K562 (cell line): Measurements from ENCODE around the gene TMCO4. TPM values are rescaled to one million over a fixed set of nuclear protein-coding genes. Genes with fewer than 3 reads are reported as not detected.

Experiments used
- ATAC-seq: fragments of 200-7000 bp; cut with Tn5 transposase; 3 replicates; pipeline ENCODE4 v1.9.1; 2020; ENCODE audit warnings: moderate library complexity
- BruUV-seq: library from RNA; stranded (reverse); fragments of 400-500 nt; replicated peaks from 2 replicates; lab custom pipeline; 2021; lab: Mats Ljungman, UMichigan
- CTCF ChIA-PET: fragments of 300-600 bp; formaldehyde crosslinking; extraction: SDS; loops from one replicate; lab custom pipeline; 2021; ENCODE audit warnings: low intra/inter-chr PET ratio; lab: Yijun Ruan, JAX
- POLR2A ChIA-PET: fragments of 300-600, 350-650 bp; sonication (Branson Sonifier 250); formaldehyde crosslinking; extraction: SDS; loops from one replicate; lab custom pipeline; 2021; ENCODE audit warnings: antibody characterized with exemption, inconsistent platforms; lab: Yijun Ruan, JAX
- DNase-seq, 4 experiments: peaks; one replicate each; pipeline versions ENCODE4 v3.0.0 to v3.0.0-alpha.2; 2011 to 2018; ENCODE audit warnings: low spot score in 3 of 4, mixed read lengths in 3 of 4; ENCODE audit errors: extremely low read depth in 1 of 4
- FAIRE-seq: peaks from 2 replicates; lab custom pipeline; 2011; peaks lifted over from hg19 to GRCh38; lab: Jason Lieb, UNC
- H2AFZ ChIP-seq: 2 replicates; pipeline ENCODE4 v1.6.0; 2011; ENCODE audit warnings: low read depth, low read length, control low read depth, inconsistent platforms
- H3K27ac ChIP-seq: fragments of 200-600 bp; 3 replicates; pipeline ENCODE4 v1.8.0; 2011; ENCODE audit warnings: low read depth, mild to moderate bottlenecking, control low read depth, inconsistent platforms, low read length, moderate library complexity, mixed read lengths; ENCODE audit errors: extremely low read depth
- H3K27me3 ChIP-seq, 2 experiments: fragments of 300-600 bp in 1 of 2; 2 replicates in 1 of 2; 3 replicates in 1 of 2; pipeline versions ENCODE4 v1.6.0 to v1.8.0; 2011; ENCODE audit warnings: inconsistent platforms in 2 of 2, low read length in 2 of 2, mild to moderate bottlenecking in 1 of 2, mixed read lengths in 1 of 2, moderate library complexity in 1 of 2; ENCODE audit not compliant: control insufficient read depth in 2 of 2, insufficient read depth in 2 of 2
- H3K36me3 ChIP-seq: fragments of 300-600 bp; 3 replicates; pipeline ENCODE4 v1.8.0; 2011; ENCODE audit warnings: mild to moderate bottlenecking, low read length, inconsistent platforms; ENCODE audit not compliant: control insufficient read depth, insufficient read depth
- H3K4me1 ChIP-seq, 2 experiments: fragments of 200-600 bp in 1 of 2; replicated peaks in 1 of 2; 2 replicates in 1 of 2; 3 replicates in 1 of 2; pipeline versions ENCODE4 v1.5.1 to v1.8.0; 2011; ENCODE audit warnings: inconsistent platforms in 2 of 2, low read length in 2 of 2, mild to moderate bottlenecking in 1 of 2, mixed read lengths in 1 of 2, moderate library complexity in 1 of 2; ENCODE audit not compliant: control insufficient read depth in 2 of 2, insufficient read depth in 2 of 2
- H3K4me2 ChIP-seq: 2 replicates; pipeline ENCODE4 v1.6.1; 2011; ENCODE audit warnings: low read length, control low read depth, inconsistent platforms, mixed read lengths; ENCODE audit not compliant: insufficient read depth
- H3K4me3 ChIP-seq: fragments of 200-600 bp; sonication (generic), shearing (Covaris generic); 2 replicates; pipeline ENCODE4 v1.5.1; 2016; ENCODE audit warnings: control low read depth, inconsistent platforms
- H3K79me2 ChIP-seq: fragments of 200-600 bp; 3 replicates; pipeline ENCODE4 v1.8.0; 2011; ENCODE audit warnings: low read length, inconsistent platforms; ENCODE audit not compliant: control insufficient read depth, insufficient read depth
- H3K9ac ChIP-seq, 2 experiments: 2 replicates each; pipeline versions ENCODE4 v1.6.0 to v1.6.1; 2011; ENCODE audit warnings: low read depth in 2 of 2, low read length in 2 of 2, control low read depth in 1 of 2, inconsistent platforms in 1 of 2, mild to moderate bottlenecking in 1 of 2, mixed read lengths in 1 of 2; ENCODE audit not compliant: insufficient read depth in 1 of 2
- H3K9me1 ChIP-seq: one replicate; pipeline ENCODE4 v1.6.0; 2011; ENCODE audit warnings: inconsistent platforms, mild to moderate bottlenecking, low read length, moderate library complexity; ENCODE audit not compliant: control insufficient read depth, insufficient read depth
- H3K9me3 ChIP-seq: replicated peaks from 2 replicates; pipeline ENCODE4 v1.5.1; 2011; ENCODE audit warnings: low read depth, low read length, inconsistent platforms; ENCODE audit not compliant: control insufficient read depth, insufficient read depth
- H4K20me1 ChIP-seq: replicated peaks from 2 replicates; pipeline ENCODE4 v1.6.1; 2011; ENCODE audit warnings: low read length, inconsistent platforms, mixed read lengths; ENCODE audit not compliant: control insufficient read depth, insufficient read depth
- CC2D1A ChIP-seq: fragments of 450-650 bp; IDR thresholded peaks from 2 replicates; pipeline ENCODE4 v1.6.1; 2017; ENCODE audit warnings: mild to moderate bottlenecking
- CREB1 ChIP-seq, 2 experiments: sonication (generic) in 1 of 2; formaldehyde crosslinking in 1 of 2; IDR thresholded peaks; 2 replicates each; pipeline versions ENCODE4 v1.6.1 to v1.8.0; 2012 to 2022; ENCODE audit warnings: inconsistent platforms in 1 of 2, mild to moderate bottlenecking in 1 of 2, missing genetic modification reagents in 1 of 2, moderate library complexity in 1 of 2
- HIVEP1 ChIP-seq: fragments of 250-450 bp; sonication (Bioruptor Pico); IDR thresholded peaks from 2 replicates; pipeline ENCODE4 v1.4.0; 2020; ENCODE audit warnings: mild to moderate bottlenecking
- IRF1 ChIP-seq: sonication (generic); formaldehyde crosslinking; IDR thresholded peaks from 2 replicates; pipeline ENCODE4 v1.8.0; 2022; ENCODE audit warnings: missing genetic modification reagents, mild to moderate bottlenecking, borderline replicate concordance
- MNT ChIP-seq, 2 experiments: fragments of 450-650 bp; conservative IDR thresholded peaks; 2 replicates each; pipeline ENCODE4 v1.6.1; 2017; ENCODE audit warnings: mild to moderate bottlenecking in 2 of 2, moderate library complexity in 2 of 2
- UBTF ChIP-seq, 2 experiments: IDR thresholded peaks; 2 replicates each; pipeline ENCODE4 v1.6.1; 2012; ENCODE audit warnings: improper control_type of control experiment in 2 of 2, low read depth in 2 of 2, low read length in 2 of 2, borderline replicate concordance in 1 of 2
- ZNF232 ChIP-seq: sonication (generic); formaldehyde crosslinking; IDR thresholded peaks from 2 replicates; pipeline ENCODE4 v1.8.0; 2022; ENCODE audit warnings: mild to moderate bottlenecking, missing genetic modification reagents
- ZNF696 ChIP-seq: fragments of 250-450 bp; sonication (Bioruptor Pico); conservative IDR thresholded peaks from 2 replicates; pipeline ENCODE4 v1.4.0; 2020; ENCODE audit warnings: mild to moderate bottlenecking, moderate library complexity
- ZNF780A ChIP-seq: fragments of 250-450 bp; sonication (Bioruptor Pico); IDR thresholded peaks from 2 replicates; pipeline ENCODE4 v1.5.0; 2021; ENCODE audit warnings: mild to moderate bottlenecking
- WGBS: fragments of 100-300 bp; shearing (Covaris generic); methylation state at CpG from one replicate; pipeline ENCODE4 v1.1.6; 2016; ENCODE audit warnings: low coverage, mixed read lengths; ENCODE audit not compliant: insufficient coverage; ENCODE audit errors: missing lambda C conversion rate; 5-methylcytosine and 5-hydroxymethylcytosine counted together
- in situ Hi-C: fragments of 300-500 bp; cut with MboI; formaldehyde crosslinking; loops from 4 replicates; pipeline ENCODE4 v1.15.0; 2018; ENCODE audit warnings: inconsistent platforms, mixed read lengths
- intact Hi-C: fragments of 100-400 bp; cut with micrococcal nuclease; formaldehyde crosslinking; loops from 2 replicates; pipeline ENCODE4 v1.14.2; 2022
- polyA plus RNA-seq, 8 experiments: library from polyadenylated mRNA; depleted of rRNA in 4 of 8; stranded (reverse) in 5 of 8; unstranded in 3 of 8; fragments of >200 nt; fragmentation: Nextera tagmentation in 2 of 8; fragmentation: Illumina TruSeq in 1 of 8; extraction: Ambion mirVana in 2 of 8; extraction: Trizol in 1 of 8; gene quantifications; 2 replicates each; pipeline versions ENCODE4 v1.2.1 to v1.2.3, GENCODE V29; 2011 to 2014; ENCODE audit warnings: inconsistent platforms in 1 of 8, missing spikeins in 1 of 8
- total RNA-seq, 7 experiments: library from RNA; depleted of rRNA in 6 of 7; stranded (reverse); fragments of >200 nt in 6 of 7; fragmentation: Illumina TruSeq in 2 of 7; extraction: Trizol in 2 of 7; gene quantifications; 2 replicates each; pipeline versions ENCODE4 v1.2.1 to v1.2.3, GENCODE V29; 2011 to 2021; ENCODE audit warnings: low replicate concordance in 1 of 7

Gene TMCO4
- total and polyA plus RNA-seq, 9 of the 15 experiments (the other 6 are each of a cell fraction or from before 2014, with no cell fraction given) = 0.06 to 2.1 (median 1.2) TPM

DNA sequence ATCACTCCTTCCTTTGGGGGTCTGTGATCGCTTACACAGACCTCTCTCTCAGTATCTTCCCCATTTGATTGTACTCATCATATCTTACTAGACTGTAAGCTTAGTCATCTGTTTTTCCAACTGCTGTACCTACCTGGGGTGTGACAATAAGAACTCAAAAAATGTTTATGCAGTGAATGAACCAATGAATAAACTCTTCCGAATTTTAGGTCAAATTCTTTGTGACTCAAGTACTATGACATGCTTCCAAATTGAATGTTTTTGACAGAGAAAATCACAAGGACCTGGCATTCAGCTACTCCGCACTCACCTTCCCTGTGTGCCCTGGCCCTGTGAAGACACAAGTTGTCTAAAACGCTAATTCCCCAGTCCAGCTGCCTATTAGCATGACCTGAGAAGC is 42.1 kb downstream of the TMCO4 start:
- no peak for ATAC-seq
- BruUV-seq = no TSS peak
- no peak for DNase-seq
- Histone ChIP-seq H3K4me2 (no peak overlapping the region), H3K4me3 (no peak overlapping the region), H3K4me1 (no peaks in the 10 kb centered on the region), H3K79me2 (no peaks in the 10 kb centered on the region), H3K9me3 (no peaks in the 10 kb centered on the region), H3K9ac (no peak overlapping the region), H3K9me1 (no peaks in the 10 kb centered on the region), H3K27ac (no peak overlapping the region), H2AFZ (no peak overlapping the region), H3K36me3 (no peaks in the 10 kb centered on the region), H3K27me3 (peaks cover 23 to 79% of the 10 kb centered on the region in 2 experiments), H4K20me1 (peaks cover 28% of the 10 kb centered on the region)
- ChIA-PET POLR2A (interaction anchor here (0.7 to 1.4 kb wide), 3 partner anchors 15 to 1918 kb away, joined by 3 to 5 read pairs (median 3); no protein-coding TSS in a partner anchor), CTCF (no interaction called here)
- in situ Hi-C loops (no loop called here), intact Hi-C loops (no loop called here)
- 5% methylated on average over 4 of the region's 4 CpGs for WGBS
- TF ChIP-seq IRF1 = no peak
- no peak for TF ChIP-seq HIVEP1 (CRISPR knock-in tag)
- TF ChIP-seq MNT (conservative IDR thresholded peaks at IDR 0.05) = no peak
- TF ChIP-seq ZNF780A (CRISPR knock-in tag) = no peak
- TF ChIP-seq ZNF232 (CRISPR knock-in tag) = no peak
- no peak for TF ChIP-seq UBTF (IDR thresholded peaks at IDR 0.05; ENCODE audit: borderline replicate concordance in 1 of 2, low read depth in 2 of 2, low read length in 2 of 2)
- TF ChIP-seq ZNF696 = no peak
- no peak for TF ChIP-seq CC2D1A
- TF ChIP-seq CREB1 (IDR thresholded peaks at IDR 0.05) = no peak
- no peak for TF ChIP-seq CREB1 (CRISPR knock-in tag; IDR thresholded peaks at IDR 0.05)
- no peak for FAIRE-seq
